ENCODE data around the gene ADAMTSL3.
"Not testable (repeated sequence)": the region's sequence is repeated elsewhere in the genome, so short reads cannot be mapped to it uniquely, and the experiment has no call there.

The ADAMTSL3 gene

GRCh38 chr15:83656943-83657528, 3.1 kb downstream of the ADAMTSL3 start:
- FAIRE-seq = no peak

GRCh38 chr15:83657549-83657948, 3.6 kb downstream of the ADAMTSL3 start:
- FAIRE-seq = no peak

GRCh38 chr15:83658430-83659416, 4.8 kb downstream of the ADAMTSL3 start:
- FAIRE-seq = no peak

- FAIRE-seq = no peak
Observed at GRCh38 chr15:83659417-83659812, 5.5 kb downstream of the ADAMTSL3 start.

GRCh38 chr15:83665480-83665879, 11.6 kb downstream of the ADAMTSL3 start:
- no peak for FAIRE-seq

- FAIRE-seq = no peak
Observed at GRCh38 chr15:83670672-83671229, 16.8 kb downstream of the ADAMTSL3 start.

GRCh38 chr15:83671603-83672002, 17.7 kb downstream of the ADAMTSL3 start:
- FAIRE-seq = no peak

- FAIRE-seq = no peak
Observed at GRCh38 chr15:83673385-83673784, 19.5 kb downstream of the ADAMTSL3 start.

GRCh38 chr15:83682476-83683088, 28.7 kb downstream of the ADAMTSL3 start:
- FAIRE-seq = no peak

- no peak for FAIRE-seq
Observed at GRCh38 chr15:83685916-83686332, 32.0 kb downstream of the ADAMTSL3 start.

- no peak for FAIRE-seq
Observed at GRCh38 chr15:83688201-83688600, 34.3 kb downstream of the ADAMTSL3 start.

GRCh38 chr15:83690676-83691075, 36.8 kb downstream of the ADAMTSL3 start:
- FAIRE-seq = no peak

GRCh38 chr15:83692746-83693581, 39.0 kb downstream of the ADAMTSL3 start:
- FAIRE-seq = no peak

- FAIRE-seq = no peak
Observed at GRCh38 chr15:83694015-83694414, 40.1 kb downstream of the ADAMTSL3 start.

- FAIRE-seq = no peak
Observed at GRCh38 chr15:83694536-83694935, 40.6 kb downstream of the ADAMTSL3 start.

- FAIRE-seq = no peak
Observed at GRCh38 chr15:83695246-83695645, 41.3 kb downstream of the ADAMTSL3 start.

GRCh38 chr15:83695901-83696425, 42.0 kb downstream of the ADAMTSL3 start:
- no peak for FAIRE-seq

- no peak for FAIRE-seq
Observed at GRCh38 chr15:83697716-83698115, 43.8 kb downstream of the ADAMTSL3 start.

GRCh38 chr15:83698294-83698693, 44.4 kb downstream of the ADAMTSL3 start:
- FAIRE-seq = no peak

- FAIRE-seq = no peak
Observed at GRCh38 chr15:83699028-83699427, 45.1 kb downstream of the ADAMTSL3 start.

- FAIRE-seq = no peak
Observed at GRCh38 chr15:83700082-83700481, 46.2 kb downstream of the ADAMTSL3 start.

- FAIRE-seq = not testable (repeated sequence)
Observed at GRCh38 chr15:83702314-83702713, 48.4 kb downstream of the ADAMTSL3 start.
